CD4-positive, alpha-beta T cell treated with Interleukin-15 for 1 hour (primary cell): ENCODE data around the gene AGXT.

Source experiments
- DNase-seq: peaks from one replicate; pipeline ENCODE4 v3.0.0-alpha.2; 2020

Gene AGXT

GRCh38 chr2:240916571-240917008 lies 48.0 kb downstream of the AGXT start:
- no peak for DNase-seq

GRCh38 chr2:240917009-240917683 lies 48.5 kb downstream of the AGXT start:
- DNase-seq: peak; percentile 9

GRCh38 chr2:240917684-240918257 lies 49.1 kb downstream of the AGXT start:
- peak; percentile 6 for DNase-seq

GRCh38 chr2:240918258-240919091 lies 49.9 kb downstream of the AGXT start:
- peak; percentile 5 for DNase-seq

- DNase-seq: no peak
These were observed 50.6 kb downstream of the AGXT start for GRCh38 chr2:240919161-240919781.

- peak; percentile 13 for DNase-seq
These were observed 51.5 kb downstream of the AGXT start for GRCh38 chr2:240919786-240920782.

- no peak for DNase-seq
These were observed 52.2 kb downstream of the AGXT start for GRCh38 chr2:240920783-240921231.

GRCh38 chr2:240921311-240921994 lies 52.8 kb downstream of the AGXT start:
- peak; percentile 11 for DNase-seq

- peak; percentile 7 for DNase-seq
These were observed 53.3 kb downstream of the AGXT start for GRCh38 chr2:240921995-240922244.

GRCh38 chr2:240922245-240922981 lies 53.8 kb downstream of the AGXT start:
- DNase-seq: peak; percentile 13

- DNase-seq: no peak
These were observed 54.4 kb downstream of the AGXT start for GRCh38 chr2:240922982-240923537.

- DNase-seq: peak; percentile 16
These were observed 56.6 kb downstream of the AGXT start for GRCh38 chr2:240925191-240925567.

- DNase-seq: peak; percentile 15
These were observed 57.2 kb downstream of the AGXT start for GRCh38 chr2:240925568-240926515.

GRCh38 chr2:240926516-240927389 lies 58.1 kb downstream of the AGXT start:
- peak; percentile 11 for DNase-seq

GRCh38 chr2:240927390-240927781 lies 58.8 kb downstream of the AGXT start:
- DNase-seq: no peak

- no peak for DNase-seq
These were observed 60.1 kb downstream of the AGXT start for GRCh38 chr2:240928476-240929363.

GRCh38 chr2:240929364-240930095 lies 60.9 kb downstream of the AGXT start:
- DNase-seq: no peak
